ENCODE measurements around the gene FAM110A. TPM values are rescaled to one million over a fixed set of nuclear protein-coding genes. Genes with fewer than 3 reads are reported as not detected.

The FAM110A gene
- total RNA-seq, 1 donor from 2014 or later, result 18.3 TPM

DNA sequence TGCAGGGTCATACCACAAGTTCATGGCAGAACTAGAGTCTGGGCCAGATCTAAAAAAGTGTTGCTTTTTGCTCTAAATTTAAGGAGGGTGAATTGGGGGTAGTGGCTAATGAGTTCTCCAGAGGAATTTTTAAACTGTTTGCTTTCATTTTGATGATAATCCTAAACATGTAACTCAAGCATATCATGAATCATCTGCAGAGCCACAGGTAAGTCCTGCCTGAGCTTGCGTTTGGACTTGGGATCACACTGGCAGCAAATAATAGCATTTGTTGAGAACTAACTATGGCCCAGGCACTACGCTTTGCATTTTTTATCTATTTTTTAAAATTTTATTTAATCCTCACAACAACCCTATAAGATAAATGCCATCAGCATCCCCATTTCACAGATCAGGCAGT is 27.4 kb downstream of the FAM110A start:
- no peak overlapping the region for H3K4me3 ChIP-seq (ENCODE audit: low read depth, low read length)
- TF ChIP-seq, protein P1, sequence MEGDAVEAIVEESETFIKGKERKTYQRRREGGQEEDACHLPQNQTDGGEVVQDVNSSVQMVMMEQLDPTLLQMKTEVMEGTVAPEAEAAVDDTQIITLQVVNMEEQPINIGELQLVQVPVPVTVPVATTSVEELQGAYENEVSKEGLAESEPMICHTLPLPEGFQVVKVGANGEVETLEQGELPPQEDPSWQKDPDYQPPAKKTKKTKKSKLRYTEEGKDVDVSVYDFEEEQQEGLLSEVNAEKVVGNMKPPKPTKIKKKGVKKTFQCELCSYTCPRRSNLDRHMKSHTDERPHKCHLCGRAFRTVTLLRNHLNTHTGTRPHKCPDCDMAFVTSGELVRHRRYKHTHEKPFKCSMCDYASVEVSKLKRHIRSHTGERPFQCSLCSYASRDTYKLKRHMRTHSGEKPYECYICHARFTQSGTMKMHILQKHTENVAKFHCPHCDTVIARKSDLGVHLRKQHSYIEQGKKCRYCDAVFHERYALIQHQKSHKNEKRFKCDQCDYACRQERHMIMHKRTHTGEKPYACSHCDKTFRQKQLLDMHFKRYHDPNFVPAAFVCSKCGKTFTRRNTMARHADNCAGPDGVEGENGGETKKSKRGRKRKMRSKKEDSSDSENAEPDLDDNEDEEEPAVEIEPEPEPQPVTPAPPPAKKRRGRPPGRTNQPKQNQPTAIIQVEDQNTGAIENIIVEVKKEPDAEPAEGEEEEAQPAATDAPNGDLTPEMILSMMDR (conservative IDR thresholded peaks at IDR 0.05; ENCODE audit: low read depth, low read length), result no peak
- no peak for DNase-seq (ENCODE audit: low read depth)

DNA sequence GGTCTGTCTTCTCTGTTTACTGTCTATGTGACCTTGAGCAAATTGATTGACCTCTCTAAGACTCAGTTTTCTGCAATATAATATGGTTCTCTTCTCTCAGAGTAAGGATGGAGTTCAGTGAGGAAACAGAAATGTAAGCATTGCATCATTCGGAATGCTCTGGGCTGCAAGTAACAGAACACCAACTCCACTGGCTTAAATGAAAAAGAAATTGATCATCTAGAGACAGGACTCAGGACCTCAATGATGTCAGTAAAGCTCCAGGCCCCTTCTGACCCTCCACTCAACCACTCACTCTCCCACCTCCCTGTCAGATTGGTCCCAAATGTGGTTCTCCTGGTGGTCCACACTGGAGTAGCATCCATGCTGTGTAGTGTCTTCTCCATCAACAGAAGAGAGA is 31.9 kb downstream of the FAM110A start:
- H3K4me3 ChIP-seq (ENCODE audit: low read depth, low read length), result no peak overlapping the region
- TF ChIP-seq, protein P1 (conservative IDR thresholded peaks at IDR 0.05; ENCODE audit: low read depth, low read length), result no peak
- DNase-seq (ENCODE audit: low read depth), result no peak

DNA sequence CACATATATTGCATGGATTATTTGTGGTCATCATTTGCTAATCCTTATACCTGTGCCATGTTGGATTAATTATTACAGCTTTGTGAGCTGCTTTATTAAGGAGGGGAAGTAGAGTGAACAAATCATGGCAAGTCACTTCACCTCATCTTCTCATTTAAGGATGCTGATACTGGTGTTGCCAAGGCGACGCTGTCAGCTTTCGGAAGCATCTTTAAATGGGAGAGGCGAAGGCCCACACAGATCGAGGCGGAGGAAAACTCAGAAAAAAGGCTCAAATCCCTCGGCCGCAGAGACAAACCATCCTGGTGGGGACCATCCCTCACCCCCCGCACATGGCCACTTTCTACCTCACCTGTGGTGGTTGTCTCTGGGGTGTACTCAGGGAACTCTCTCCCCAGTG is 34.8 kb downstream of the FAM110A start:
- H3K4me3 ChIP-seq (ENCODE audit: low read depth, low read length), result no peak overlapping the region
- TF ChIP-seq, protein P1 (conservative IDR thresholded peaks at IDR 0.05; ENCODE audit: low read depth, low read length), result no peak
- no peak for DNase-seq (ENCODE audit: low read depth)

DNA sequence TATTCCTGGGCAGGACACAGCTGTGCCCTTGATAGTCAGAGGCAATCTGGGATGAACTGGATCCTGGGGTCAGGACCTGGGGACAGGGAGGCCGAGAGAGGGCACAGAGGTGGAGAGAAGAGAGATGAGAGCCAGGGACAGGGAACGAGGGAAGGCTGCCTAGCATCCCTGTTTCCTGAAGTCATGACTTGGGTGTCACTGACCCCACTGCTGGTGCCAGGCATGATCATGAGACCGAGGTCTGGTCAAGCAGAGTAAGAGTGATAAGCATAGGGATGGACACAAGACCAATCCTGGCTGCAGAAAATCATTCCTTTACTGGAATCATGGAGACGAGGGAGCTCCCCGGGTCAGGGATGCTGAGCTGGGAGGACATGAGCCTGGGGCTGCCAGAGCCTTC is 36.1 kb downstream of the FAM110A start:
- TF ChIP-seq, protein P1 (conservative IDR thresholded peaks at IDR 0.05; ENCODE audit: low read depth, low read length), result no peak
- H3K4me3 ChIP-seq (ENCODE audit: low read depth, low read length), result no peak overlapping the region
- DNase-seq (ENCODE audit: low read depth), result no peak

DNA sequence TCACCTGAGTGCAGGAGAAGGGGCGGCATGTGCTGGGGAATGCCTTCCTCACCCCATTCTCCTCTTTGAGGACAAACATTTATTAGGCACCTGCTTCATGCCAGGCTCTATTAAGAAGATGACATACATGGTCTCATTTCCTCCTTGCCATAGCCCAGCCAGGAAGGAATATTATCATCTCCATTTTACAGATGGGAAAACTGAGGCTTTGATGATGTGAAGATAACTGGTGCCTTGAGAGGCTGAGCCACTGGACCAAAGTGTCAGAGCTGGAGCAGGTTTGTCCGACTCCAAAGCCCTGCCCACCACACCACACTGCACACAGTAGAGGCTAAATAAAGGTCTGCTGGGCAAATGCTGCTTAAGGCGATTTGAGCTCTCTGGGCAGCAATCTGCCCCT is 37.2 kb downstream of the FAM110A start:
- TF ChIP-seq, protein P1 (conservative IDR thresholded peaks at IDR 0.05; ENCODE audit: low read depth, low read length), result no peak
- DNase-seq (ENCODE audit: low read depth), result no peak

DNA sequence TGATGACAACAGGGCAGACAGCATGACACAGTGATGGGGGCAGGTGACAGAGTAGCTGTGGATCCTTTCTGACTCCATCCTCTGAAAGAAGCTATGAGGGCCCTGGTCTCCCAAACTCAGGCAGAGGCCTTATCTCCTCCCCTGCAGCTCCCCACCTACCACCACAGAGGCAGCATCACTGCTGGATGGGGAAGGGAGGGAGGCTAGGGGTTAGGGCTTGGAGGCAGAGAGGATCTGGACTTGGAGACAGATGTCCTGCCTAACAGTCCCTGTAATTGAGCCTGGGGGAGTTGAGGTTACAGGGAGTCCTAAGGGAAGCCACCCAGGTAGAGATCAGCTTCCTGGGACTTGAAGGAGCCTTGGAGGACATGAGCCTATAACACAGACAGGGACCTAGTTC is 37.9 kb downstream of the FAM110A start:
- no peak for DNase-seq (ENCODE audit: low read depth)
- TF ChIP-seq, protein P1 (conservative IDR thresholded peaks at IDR 0.05; ENCODE audit: low read depth, low read length), result no peak
- H3K4me3 ChIP-seq (ENCODE audit: low read depth, low read length), result no peak overlapping the region

More for the DNA sequence above, 37.2 kb downstream of the FAM110A start:
- no peak overlapping the region for H3K4me3 ChIP-seq (ENCODE audit: low read depth, low read length)

DNA sequence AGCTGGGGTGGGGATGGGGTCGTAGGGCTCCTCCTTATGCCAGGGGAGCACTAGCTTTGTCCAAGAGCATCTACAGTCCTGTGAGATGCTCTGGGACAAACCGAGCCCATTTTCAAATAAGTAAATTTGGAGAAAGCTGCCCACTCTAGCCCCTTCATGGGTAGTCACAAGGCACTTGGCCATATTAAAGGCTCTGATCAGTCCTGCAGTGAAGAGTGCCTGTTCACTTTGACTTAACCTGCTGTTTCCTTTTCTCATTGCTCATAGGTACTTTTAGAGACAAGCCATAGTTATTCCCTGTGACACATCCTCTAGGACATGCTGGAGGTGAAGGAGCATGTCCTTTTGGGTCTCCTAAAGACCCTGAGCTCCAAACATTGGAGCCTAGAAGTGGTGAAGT is 38.4 kb downstream of the FAM110A start:
- DNase-seq (ENCODE audit: low read depth), result no peak
- TF ChIP-seq, protein P1 (conservative IDR thresholded peaks at IDR 0.05; ENCODE audit: low read depth, low read length), result no peak
- H3K4me3 ChIP-seq (ENCODE audit: low read depth, low read length), result no peak overlapping the region

Data from epithelial cell of proximal tubule (primary cell).